Liver (tissue), 3 donors: ENCODE measurements around the gene TWSG1.

Experiments used
- CTCF ChIP-seq: fragments of 150-350 bp; IDR thresholded peaks from 2 replicates; pipeline ENCODE4 v1.5.1; 2017; ENCODE audit warnings: improper control_type of control experiment, low read depth, low read length; ENCODE audit not compliant: missing input control
- EGR1 ChIP-seq, 2 donors: IDR thresholded peaks; 2 replicates each; pipeline ENCODE4 v1.6.1; 2016 to 2018; ENCODE audit warnings: antibody characterized with exemption in 2 of 2, low read depth in 2 of 2
- HNF4A ChIP-seq, 2 donors: conservative IDR thresholded peaks; 2 replicates each; pipeline ENCODE4 v1.6.1; 2016; ENCODE audit warnings: antibody characterized with exemption in 2 of 2, mild to moderate bottlenecking in 2 of 2
- JUND ChIP-seq, 2 donors: IDR thresholded peaks; 2 replicates each; pipeline ENCODE4 v1.6.1; 2016; ENCODE audit warnings: antibody characterized with exemption in 2 of 2
- MAX ChIP-seq: IDR thresholded peaks from 2 replicates; pipeline ENCODE4 v1.6.1; 2016; ENCODE audit warnings: antibody characterized with exemption
- NR2F2 ChIP-seq: IDR thresholded peaks from 2 replicates; pipeline ENCODE4 v1.6.1; 2016; ENCODE audit warnings: antibody characterized with exemption
- RAD21 ChIP-seq, 2 donors: IDR thresholded peaks; 2 replicates each; pipeline ENCODE4 v1.6.1; 2016; ENCODE audit warnings: antibody characterized with exemption in 2 of 2, mild to moderate bottlenecking in 2 of 2
- REST ChIP-seq: IDR thresholded peaks from 2 replicates; pipeline ENCODE4 v1.6.1; 2016; ENCODE audit warnings: antibody characterized with exemption, mild to moderate bottlenecking
- SP1 ChIP-seq: IDR thresholded peaks from 2 replicates; pipeline ENCODE4 v1.6.1; 2018; ENCODE audit warnings: antibody characterized with exemption, mild to moderate bottlenecking
- donor health status: healthy.
- donor health status: healthy.

- TF ChIP-seq EGR1 (IDR thresholded peaks at IDR 0.05; ENCODE audit: low read depth in 2 of 2) = no peak
- no peak for TF ChIP-seq CTCF
- no peak for TF ChIP-seq SP1
- TF ChIP-seq RAD21 (IDR thresholded peaks at IDR 0.05) = no peak
- no peak for TF ChIP-seq HNF4A (conservative IDR thresholded peaks at IDR 0.05)
- no peak for TF ChIP-seq JUND (IDR thresholded peaks at IDR 0.05)
- TF ChIP-seq MAX = no peak
- no peak for TF ChIP-seq NR2F2
- no peak for TF ChIP-seq REST
These were observed 112.8 kb downstream of the TWSG1 start for GRCh38 chr18:9447334-9447733.
